DOHH2 (cell line): Measurements from ENCODE around the gene OPALIN.

Experiments
- H3F3A ChIP-seq: fragments of 200-600 bp; sonication (generic), shearing (Covaris generic); 2 replicates; pipeline ENCODE4 v1.6.0; 2016; ENCODE audit warnings: antibody characterized with exemption, mild to moderate bottlenecking; ENCODE audit not compliant: control insufficient read depth, insufficient read depth
- H3K27ac ChIP-seq: fragments of 200-600 bp; sonication (generic); 2 replicates; pipeline ENCODE4 v1.5.1; 2014; ENCODE audit warnings: low read depth, mild to moderate bottlenecking, low read length, moderate library complexity
- H3K27me3 ChIP-seq: fragments of 200-600 bp; sonication (generic); 2 replicates; pipeline ENCODE4 v1.6.1; 2014; ENCODE audit warnings: mild to moderate bottlenecking, low read length, mixed read lengths; ENCODE audit not compliant: control insufficient read depth
- H3K36me3 ChIP-seq: fragments of 200-600 bp; sonication (generic); 2 replicates; pipeline ENCODE4 v1.6.1; 2014; ENCODE audit warnings: mild to moderate bottlenecking, low read length, moderate library complexity, mixed read lengths; ENCODE audit not compliant: control insufficient read depth
- H3K4me1 ChIP-seq: fragments of 200-600 bp; sonication (generic); 2 replicates; pipeline ENCODE4 v1.6.1; 2014; ENCODE audit warnings: mild to moderate bottlenecking, low read length, mixed read lengths; ENCODE audit not compliant: control insufficient read depth
- H3K4me2 ChIP-seq: fragments of 200-600 bp; sonication (generic); 2 replicates; pipeline ENCODE4 v1.6.0; 2014; ENCODE audit warnings: mild to moderate bottlenecking, low read length, moderate library complexity
- H3K4me3 ChIP-seq: fragments of 200-600 bp; sonication (generic); 2 replicates; pipeline ENCODE4 v1.5.1; 2014; ENCODE audit warnings: mild to moderate bottlenecking, low read length, mixed read lengths
- H3K79me2 ChIP-seq: fragments of 200-600 bp; sonication (generic); 2 replicates; pipeline ENCODE4 v1.6.1; 2014; ENCODE audit warnings: mild to moderate bottlenecking, low read length, mixed read lengths; ENCODE audit not compliant: control insufficient read depth
- H3K9me2 ChIP-seq: fragments of 200-600 bp; sonication (generic); replicated peaks from 2 replicates; pipeline ENCODE4 v1.6.1; 2014; ENCODE audit warnings: mild to moderate bottlenecking, low read length, mixed read lengths; ENCODE audit not compliant: control insufficient read depth
- H3K9me3 ChIP-seq: fragments of 200-600 bp; sonication (generic); 2 replicates; pipeline ENCODE4 v1.6.1; 2014; ENCODE audit warnings: antibody characterized with exemption, low read length, mixed read lengths; ENCODE audit not compliant: control insufficient read depth, insufficient read depth
- H4K20me1 ChIP-seq: fragments of 200-600 bp; sonication (generic); 2 replicates; pipeline ENCODE4 v1.6.0; 2014; ENCODE audit warnings: low read depth, mild to moderate bottlenecking, antibody characterized with exemption, low read length, moderate library complexity; ENCODE audit not compliant: control insufficient read depth, insufficient read depth
- CTCF ChIP-seq: fragments of 200-600 bp; sonication (generic); IDR thresholded peaks from one replicate; pipeline ENCODE4 v1.5.1; 2014; ENCODE audit warnings: antibody characterized with exemption, mild to moderate bottlenecking, low read depth, low read length; ENCODE audit not compliant: poor library complexity, severe bottlenecking
- EZH2phosphoT487 ChIP-seq: fragments of 200-600 bp; sonication (generic); IDR thresholded peaks from 2 replicates; pipeline ENCODE4 v1.6.1; 2017; ENCODE audit warnings: borderline replicate concordance, mild to moderate bottlenecking, antibody characterized with exemption, low read length, moderate library complexity, mixed read lengths

OPALIN gene

GRCh38 chr10:96390460-96390864 is 31.7 kb upstream of the OPALIN start:
- no peaks in the 10 kb centered on the region for H3K79me2 ChIP-seq
- no peak overlapping the region for H3K4me3 ChIP-seq
- no peak overlapping the region for H3K27ac ChIP-seq
- no peaks in the 10 kb centered on the region for H3K9me2 ChIP-seq
- peaks cover 22% of the 10 kb centered on the region for H3K27me3 ChIP-seq
- no peak overlapping the region for H3K4me2 ChIP-seq
- H3K4me1 ChIP-seq: no peaks in the 10 kb centered on the region
- H4K20me1 ChIP-seq: no peaks in the 10 kb centered on the region
- TF ChIP-seq CTCF: no peak
- TF ChIP-seq EZH2phosphoT487: no peak
- H3K9me3 ChIP-seq: no peaks in the 10 kb centered on the region
- no peaks in the 10 kb centered on the region for H3K36me3 ChIP-seq
- H3F3A ChIP-seq: no peaks in the 10 kb centered on the region

DNA sequence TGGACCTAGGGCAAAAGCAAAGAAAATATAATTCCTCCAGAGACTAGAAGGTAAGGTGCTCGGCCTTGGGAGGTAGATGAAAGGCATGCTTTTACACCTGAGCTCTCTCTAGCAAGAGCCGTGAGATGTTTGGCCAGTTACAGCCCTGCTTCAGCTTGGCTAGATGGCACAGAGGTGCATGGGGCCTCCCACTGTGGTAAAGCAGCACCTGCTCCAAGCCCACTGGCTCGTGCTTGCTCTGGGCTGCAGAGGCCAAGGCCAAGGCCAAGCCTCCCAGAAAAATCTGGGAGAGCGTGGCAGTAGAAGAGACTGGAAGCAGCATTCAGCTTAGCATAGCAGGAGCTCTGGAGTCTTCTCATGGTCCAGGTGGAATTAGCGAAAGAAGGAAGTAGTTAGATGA is 31.0 kb upstream of the OPALIN start:
- Histone ChIP-seq H3K79me2 (no peaks in the 10 kb centered on the region), H3F3A (no peaks in the 10 kb centered on the region), H4K20me1 (no peaks in the 10 kb centered on the region), H3K9me2 (no peaks in the 10 kb centered on the region), H3K27ac (no peak overlapping the region), H3K27me3 (peaks cover 18% of the 10 kb centered on the region; the same call in 1 of the 2 replicates), H3K4me2 (no peak overlapping the region), H3K9me3 (no peaks in the 10 kb centered on the region), H3K4me1 (no peaks in the 10 kb centered on the region), H3K36me3 (no peaks in the 10 kb centered on the region), H3K4me3 (no peak overlapping the region)
- TF ChIP-seq CTCF: no peak

DNA sequence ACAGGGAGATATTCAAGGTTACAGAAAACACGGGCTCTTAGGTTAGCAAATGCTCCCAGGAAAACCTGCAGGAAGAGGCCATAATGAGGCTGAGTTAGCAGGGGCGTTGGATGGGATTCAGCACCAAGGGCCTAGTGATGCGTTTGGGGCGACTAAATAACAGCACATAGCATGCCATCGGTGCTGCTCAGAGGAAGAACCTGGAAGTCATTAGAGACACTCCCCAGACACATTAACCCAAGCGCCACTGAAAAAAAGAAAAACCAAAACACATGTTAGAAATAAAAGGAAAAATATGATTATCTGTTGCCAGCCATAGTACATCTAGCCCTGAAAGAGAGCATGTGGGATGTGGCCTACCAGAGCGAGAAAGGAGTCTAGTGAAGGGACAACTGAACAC is 28.8 kb upstream of the OPALIN start:
- no peak overlapping the region for H3K4me2 ChIP-seq
- TF ChIP-seq EZH2phosphoT487 (no peak), CTCF (no peak)
- no peaks in the 10 kb centered on the region for H3K9me3 ChIP-seq

GRCh38 chr10:96387161-96387560 is 28.4 kb upstream of the OPALIN start:
- TF ChIP-seq CTCF (no peak), EZH2phosphoT487 (no peak)
- H3F3A ChIP-seq: no peaks in the 10 kb centered on the region
- H3K9me2 ChIP-seq: no peaks in the 10 kb centered on the region
- no peaks in the 10 kb centered on the region for H3K9me3 ChIP-seq
- H3K4me2 ChIP-seq: no peak overlapping the region
- H3K27me3 ChIP-seq: peaks cover 12% of the 10 kb centered on the region; the same call in 1 of the 2 replicates
- H3K4me3 ChIP-seq: no peak overlapping the region
- H3K79me2 ChIP-seq: no peaks in the 10 kb centered on the region
- H4K20me1 ChIP-seq: no peaks in the 10 kb centered on the region
- no peaks in the 10 kb centered on the region for H3K4me1 ChIP-seq
- no peaks in the 10 kb centered on the region for H3K36me3 ChIP-seq
- no peak overlapping the region for H3K27ac ChIP-seq

More for the DNA sequence above, 28.8 kb upstream of the OPALIN start:
- H3K79me2 ChIP-seq: no peaks in the 10 kb centered on the region
- no peak overlapping the region for H3K27ac ChIP-seq
- no peaks in the 10 kb centered on the region for H3F3A ChIP-seq
- no peaks in the 10 kb centered on the region for H3K36me3 ChIP-seq
- peaks cover 12% of the 10 kb centered on the region; the same call in 1 of the 2 replicates for H3K27me3 ChIP-seq
- H3K4me3 ChIP-seq: no peak overlapping the region
- H4K20me1 ChIP-seq: no peaks in the 10 kb centered on the region
- H3K9me2 ChIP-seq: no peaks in the 10 kb centered on the region
- H3K4me1 ChIP-seq: no peaks in the 10 kb centered on the region
